ENCODE data around the gene MLF2. TPM values are rescaled to one million over a fixed set of nuclear protein-coding genes. Genes with fewer than 3 reads are reported as not detected.

MLF2 gene
- total and polyA plus RNA-seq, 2 of the 13 experiments (the other 11 are each of a cell fraction or from before 2014, with no cell fraction given): 88.1 to 167 TPM

GRCh38 chr12:6778574-6779550 is 25.9 kb upstream of the MLF2 start (continued):
- TF ChIP-seq ZNF781 (CRISPR knock-in tag; IDR thresholded peaks at IDR 0.05; ENCODE audit: borderline replicate concordance, not compliant biosample characterization): peak; percentile 32
- peak; percentile 64; the same call in 1 of the 2 replicates for TF ChIP-seq ZNF572 (CRISPR knock-in tag; IDR thresholded peaks at IDR 0.05)
- TF ChIP-seq ZNF33B (CRISPR knock-in tag; IDR thresholded peaks at IDR 0.05): no peak
- TF ChIP-seq MEIS2 (CRISPR knock-in tag; IDR thresholded peaks at IDR 0.05): no peak; the same call in 1 of the 2 replicates
- peak; percentile 72 for TF ChIP-seq MXD1 (CRISPR knock-in tag; IDR thresholded peaks at IDR 0.05)
- TF ChIP-seq YY1 (IDR thresholded peaks at IDR 0.05; ENCODE audit: insufficient read depth, insufficient replicate concordance, low read depth, low read length): peak; percentile 58
- peak; percentile 89 for TF ChIP-seq ZBTB14 (CRISPR knock-in tag; IDR thresholded peaks at IDR 0.05)
- 0 out of 2 replicates have a peak, but pooled peaks have one; percentile 59 for TF ChIP-seq ZNF451 (CRISPR knock-in tag; IDR thresholded peaks at IDR 0.05)
- no peak for TF ChIP-seq ZNF24 (IDR thresholded peaks at IDR 0.05)
- TF ChIP-seq ZNF512B (CRISPR knock-in tag; IDR thresholded peaks at IDR 0.05; ENCODE audit: borderline replicate concordance): peak; percentile 75; the same call in 1 of the 2 replicates
- peak; percentile 48; the same call in 1 of the 2 replicates for TF ChIP-seq ZNF280B (CRISPR knock-in tag; IDR thresholded peaks at IDR 0.05; ENCODE audit: borderline replicate concordance)
- TF ChIP-seq PHF5A (CRISPR knock-in tag; IDR thresholded peaks at IDR 0.05; ENCODE audit: low read depth, unreplicated experiment): peak; percentile 68
